HepG2 (cell line): ENCODE measurements around the gene ZNF512B. TPM values are rescaled to one million over a fixed set of nuclear protein-coding genes. Genes with fewer than 3 reads are reported as not detected.

Experiments
- AFF4 ChIP-seq: sonication (generic); formaldehyde crosslinking; IDR thresholded peaks from 2 replicates; pipeline ENCODE4 v1.4.0; 2020; ENCODE audit warnings: missing genetic modification reagents
- DNMT1 ChIP-seq: sonication (generic); formaldehyde crosslinking; IDR thresholded peaks from 2 replicates; pipeline ENCODE4 v1.5.1; 2020; ENCODE audit warnings: mild to moderate bottlenecking, missing genetic modification reagents
- GABPB1 ChIP-seq: IDR thresholded peaks from 2 replicates; pipeline ENCODE4 v1.6.1; 2016; ENCODE audit warnings: mild to moderate bottlenecking, missing genetic modification reagents, moderate library complexity, missing compliant biosample characterization
- HNRNPK ChIP-seq: fragments of 200-400 bp; formaldehyde crosslinking; IDR thresholded peaks from 2 replicates; pipeline ENCODE4 v1.6.1; 2018; ENCODE audit warnings: low read length, low read depth, moderate library complexity, mild to moderate bottlenecking; ENCODE audit not compliant: poor library complexity, severe bottlenecking
- NBN ChIP-seq: fragments of 450-650 bp; conservative IDR thresholded peaks from 2 replicates; pipeline ENCODE4 v1.6.1; 2017
- POLR2AphosphoS2 ChIP-seq: IDR thresholded peaks from 2 replicates; pipeline ENCODE4 v1.6.1; 2011; ENCODE audit warnings: low read depth, low read length, improper control_type of control experiment
- POLR2AphosphoS5 ChIP-seq: IDR thresholded peaks from 2 replicates; pipeline ENCODE4 v1.6.1; 2012; ENCODE audit warnings: low read depth, low read length
- RNF219 ChIP-seq: sonication (generic); formaldehyde crosslinking; IDR thresholded peaks from 2 replicates; pipeline ENCODE4 v1.5.0; 2020; ENCODE audit warnings: mild to moderate bottlenecking, missing genetic modification reagents
- SNAPC4 ChIP-seq: sonication (generic); formaldehyde crosslinking; IDR thresholded peaks from 2 replicates; pipeline ENCODE4 v1.4.0; 2020; ENCODE audit warnings: mild to moderate bottlenecking, missing genetic modification reagents
- ZNF101 ChIP-seq: sonication (generic); formaldehyde crosslinking; IDR thresholded peaks from 2 replicates; pipeline ENCODE4 v1.4.0; 2020; ENCODE audit warnings: mild to moderate bottlenecking, low read depth, missing genetic modification reagents, borderline replicate concordance
- ZNF253 ChIP-seq: sonication (generic); formaldehyde crosslinking; IDR thresholded peaks from 2 replicates; pipeline ENCODE4 v1.8.0; 2022; ENCODE audit warnings: mild to moderate bottlenecking, missing genetic modification reagents, borderline replicate concordance
- ZNF296 ChIP-seq: sonication (generic); formaldehyde crosslinking; conservative IDR thresholded peaks from 2 replicates; pipeline ENCODE4 v1.5.0; 2020; ENCODE audit warnings: mild to moderate bottlenecking, missing genetic modification reagents
- polyA plus RNA-seq, 8 experiments: library from polyadenylated mRNA; depleted of rRNA in 3 of 8; stranded (reverse) in 7 of 8; unstranded in 1 of 8; fragments of >200 nt; fragmentation: Illumina TruSeq in 4 of 8; extraction: Trizol in 4 of 8; gene quantifications; 2 replicates each; pipeline versions ENCODE4 v1.2.1 to v1.2.3, GENCODE V29; 2011 to 2016; ENCODE audit warnings: low read depth in 4 of 8, missing spikeins in 1 of 8, mixed read lengths in 1 of 8; ENCODE audit not compliant: insufficient read depth in 1 of 8
- total RNA-seq, 5 experiments: library from RNA; depleted of rRNA; stranded (reverse); fragments of >200 nt; fragmentation: Illumina TruSeq; extraction: Trizol; gene quantifications; 2 replicates each; pipeline ENCODE4 v1.2.3, GENCODE V29; 2016; ENCODE audit warnings: low read depth in 1 of 5

Gene ZNF512B
- total and polyA plus RNA-seq, 2 of the 13 experiments (the other 11 are each of a cell fraction or from before 2014, with no cell fraction given): 11.5 to 30.6 TPM

GRCh38 chr20:63953764-63954429 lies 15.8 kb downstream of the ZNF512B start (continued):
- no peak for TF ChIP-seq RNF219
- TF ChIP-seq ZNF253 (CRISPR knock-in tag): 0 out of 2 replicates have a peak, but pooled peaks have one; percentile 20
- TF ChIP-seq POLR2AphosphoS5: 0 out of 2 replicates have a peak, but pooled peaks have one; percentile 21
- no peak for TF ChIP-seq SNAPC4
- TF ChIP-seq NBN: no peak
- TF ChIP-seq DNMT1 (CRISPR knock-in tag): peak; percentile 63; the same call in 1 of the 2 replicates
- TF ChIP-seq HNRNPK: no peak
- no peak for TF ChIP-seq ZNF101 (CRISPR knock-in tag)
- TF ChIP-seq POLR2AphosphoS2: peak; percentile 32; the same call in 1 of the 2 replicates
- 0 out of 2 replicates have a peak, but pooled peaks have one; percentile 11 for TF ChIP-seq GABPB1
- TF ChIP-seq ZNF296: no peak
- 0 out of 2 replicates have a peak, but pooled peaks have one; percentile 26 for TF ChIP-seq AFF4 (CRISPR knock-in tag)
